Thoracic aorta (tissue), 2 donors: ENCODE results near the gene WNK2. TPM values are rescaled to one million over a fixed set of nuclear protein-coding genes. Genes with fewer than 3 reads are reported as not detected.

Source experiments
- ATAC-seq: fragments of 150-250 bp; one replicate; pipeline ENCODE4 v1.8.0; 2017; ENCODE audit warnings: low read depth; ENCODE audit not compliant: insufficient number of reproducible peaks, low FRiP score
- DNase-seq: peaks from one replicate; pipeline ENCODE4 v3.0.0-alpha.2; 2020; ENCODE audit warnings: low spot score
- H3K27ac ChIP-seq, 2 donors: fragments of 200-600 bp; sonication (generic); 1 replicate in 1 of 2; 2 replicates in 1 of 2; pipeline ENCODE4 v1.5.1; 2016; ENCODE audit warnings: mild to moderate bottlenecking in 2 of 2, moderate library complexity in 2 of 2
- H3K27me3 ChIP-seq: fragments of 200-600 bp; sonication (generic); replicated peaks from 2 replicates; pipeline ENCODE4 v1.6.0; 2016; ENCODE audit warnings: mild to moderate bottlenecking; ENCODE audit not compliant: insufficient read depth
- H3K36me3 ChIP-seq: fragments of 200-600 bp; sonication (generic); one replicate; pipeline ENCODE4 v1.5.1; 2016
- H3K4me1 ChIP-seq, 2 donors: fragments of 200-600 bp; sonication (generic); 1 replicate in 1 of 2; 2 replicates in 1 of 2; pipeline versions ENCODE4 v1.5.1 to v1.6.0; 2016; ENCODE audit warnings: low read depth in 2 of 2, mild to moderate bottlenecking in 1 of 2; ENCODE audit not compliant: control insufficient read depth in 1 of 2
- H3K4me3 ChIP-seq: fragments of 200-600 bp; sonication (generic); 2 replicates; pipeline ENCODE4 v1.5.1; 2016; ENCODE audit warnings: mild to moderate bottlenecking
- H3K9me3 ChIP-seq: fragments of 200-600 bp; sonication (generic); 2 replicates; pipeline ENCODE4 v1.5.1; 2016
- CTCF ChIP-seq: fragments of 200-600 bp; sonication (generic); IDR thresholded peaks from one replicate; pipeline ENCODE4 v1.5.1; 2019; ENCODE audit warnings: antibody characterized with exemption
- total RNA-seq, 2 donors: library from RNA; depleted of rRNA; stranded (reverse); fragments of >200 nt; gene quantifications; one replicate each; pipeline versions ENCODE4 v1.1.0 to v1.2.3, GENCODE V29; 2016

WNK2 gene
- total RNA-seq, 2 donors from 2014 or later, result 0.95 to 4.7 TPM

GRCh38 chr9:93156475-93157008 is 27.4 kb upstream of the WNK2 start:
- no peak overlapping the region for H3K27ac ChIP-seq
- H3K9me3 ChIP-seq, result no peaks in the 10 kb centered on the region
- no peak for TF ChIP-seq CTCF
- no peaks in the 10 kb centered on the region for H3K36me3 ChIP-seq
- DNase-seq (no peak), ATAC-seq (no peak)
- H3K27me3 ChIP-seq, result no peaks in the 10 kb centered on the region
- no peak overlapping the region for H3K4me3 ChIP-seq
- no peaks in the 10 kb centered on the region for H3K4me1 ChIP-seq

- Histone ChIP-seq H3K9me3 (no peaks in the 10 kb centered on the region), H3K4me1 (no peaks in the 10 kb centered on the region), H3K36me3 (no peaks in the 10 kb centered on the region), H3K4me3 (no peak overlapping the region), H3K27me3 (no peaks in the 10 kb centered on the region), H3K27ac (no peak overlapping the region)
- peak; percentile 96 for TF ChIP-seq CTCF
- peak; percentile 84 for ATAC-seq
- peak; percentile 37 for DNase-seq
These were observed 24.1 kb upstream of the WNK2 start for GRCh38 chr9:93159601-93160471.

- no peaks in the 10 kb centered on the region for H3K36me3 ChIP-seq
- no peaks in the 10 kb centered on the region for H3K4me1 ChIP-seq
- DNase-seq, result no peak
- H3K9me3 ChIP-seq, result no peaks in the 10 kb centered on the region
- H3K4me3 ChIP-seq, result no peak overlapping the region
- TF ChIP-seq CTCF, result no peak
- H3K27ac ChIP-seq, result no peak overlapping the region
- no peak for ATAC-seq
- no peaks in the 10 kb centered on the region for H3K27me3 ChIP-seq
These were observed 22.0 kb upstream of the WNK2 start for GRCh38 chr9:93161786-93162562.

GRCh38 chr9:93164085-93164484 is 19.9 kb upstream of the WNK2 start:
- H3K36me3 ChIP-seq, result no peaks in the 10 kb centered on the region
- TF ChIP-seq CTCF, result no peak
- DNase-seq (no peak), ATAC-seq (no peak)
- no peaks in the 10 kb centered on the region for H3K27me3 ChIP-seq
- H3K4me3 ChIP-seq, result no peak overlapping the region
- no peak overlapping the region for H3K27ac ChIP-seq
- no peaks in the 10 kb centered on the region for H3K4me1 ChIP-seq
- no peaks in the 10 kb centered on the region for H3K9me3 ChIP-seq

- DNase-seq, result no peak
- no peaks in the 10 kb centered on the region for H3K4me1 ChIP-seq
- no peaks in the 10 kb centered on the region for H3K27me3 ChIP-seq
- ATAC-seq, result no peak
- no peaks in the 10 kb centered on the region for H3K9me3 ChIP-seq
- H3K27ac ChIP-seq, result no peak overlapping the region
- no peaks in the 10 kb centered on the region for H3K36me3 ChIP-seq
- no peak overlapping the region for H3K4me3 ChIP-seq
- no peak for TF ChIP-seq CTCF
These were observed 17.2 kb upstream of the WNK2 start for GRCh38 chr9:93166699-93167098.
